IPS-18c (cell line): Measurements from ENCODE around the gene CAB39.

Source experiments
- H3K4me3 ChIP-seq: 2 replicates; pipeline ENCODE4 v1.7.0; 2013; ENCODE audit warnings: low read depth, mild to moderate bottlenecking, low read length, moderate library complexity; ENCODE audit not compliant: insufficient read depth
- H3K9me3 ChIP-seq: one replicate; pipeline ENCODE4 v1.6.1; 2013; ENCODE audit warnings: mild to moderate bottlenecking, low read length, moderate library complexity; ENCODE audit not compliant: control insufficient read depth, insufficient read depth

CAB39 gene

DNA sequence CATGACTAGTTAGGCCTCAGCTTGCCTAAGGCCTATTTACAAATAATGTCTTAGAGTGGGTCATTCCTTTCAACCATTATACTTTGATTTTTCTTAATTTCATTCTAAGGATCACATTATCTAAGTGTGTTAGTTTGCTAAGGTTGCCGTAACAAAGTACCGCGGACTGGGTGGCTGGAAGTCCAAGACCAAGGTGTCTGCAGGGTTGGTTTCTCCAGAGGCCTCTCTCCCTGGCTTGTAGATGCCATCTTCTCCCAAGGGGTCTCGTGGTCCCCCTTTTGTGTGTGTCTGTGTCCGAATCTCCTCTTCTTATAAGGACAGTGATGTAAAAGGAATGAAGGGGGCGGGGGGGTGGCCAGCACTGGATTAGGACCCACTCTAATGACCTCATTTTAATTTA lies 133.7 kb downstream of the CAB39 start:
- Histone ChIP-seq H3K9me3 (no peaks in the 10 kb centered on the region), H3K4me3 (no peak overlapping the region)

DNA sequence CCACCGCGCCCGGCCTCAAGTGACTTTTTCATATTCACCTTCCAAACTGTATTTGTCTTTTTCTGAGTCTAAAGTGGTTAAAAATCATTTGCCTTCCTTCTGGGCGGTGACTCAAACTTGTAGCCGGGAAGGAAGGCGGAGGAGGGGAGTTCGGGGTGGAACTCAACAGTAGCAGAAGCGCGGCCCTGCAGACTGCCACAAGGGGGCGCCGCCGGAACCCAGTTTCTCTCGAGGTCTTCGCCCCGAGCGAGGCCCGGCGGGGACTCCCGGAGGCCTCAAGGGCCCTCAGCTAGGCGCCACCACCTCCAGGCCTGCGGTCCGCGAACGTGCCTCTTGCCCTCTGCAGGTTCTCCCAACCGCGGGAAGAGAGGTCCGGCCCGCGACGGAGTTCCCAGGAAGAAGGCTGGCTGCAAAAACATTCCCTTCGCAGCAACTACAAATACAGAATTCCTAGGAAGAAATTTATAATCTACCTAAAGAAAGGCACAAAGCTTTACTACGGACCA lies 135.3 kb downstream of the CAB39 start:
- Histone ChIP-seq H3K4me3 (no peak overlapping the region), H3K9me3 (no peaks in the 10 kb centered on the region)

DNA sequence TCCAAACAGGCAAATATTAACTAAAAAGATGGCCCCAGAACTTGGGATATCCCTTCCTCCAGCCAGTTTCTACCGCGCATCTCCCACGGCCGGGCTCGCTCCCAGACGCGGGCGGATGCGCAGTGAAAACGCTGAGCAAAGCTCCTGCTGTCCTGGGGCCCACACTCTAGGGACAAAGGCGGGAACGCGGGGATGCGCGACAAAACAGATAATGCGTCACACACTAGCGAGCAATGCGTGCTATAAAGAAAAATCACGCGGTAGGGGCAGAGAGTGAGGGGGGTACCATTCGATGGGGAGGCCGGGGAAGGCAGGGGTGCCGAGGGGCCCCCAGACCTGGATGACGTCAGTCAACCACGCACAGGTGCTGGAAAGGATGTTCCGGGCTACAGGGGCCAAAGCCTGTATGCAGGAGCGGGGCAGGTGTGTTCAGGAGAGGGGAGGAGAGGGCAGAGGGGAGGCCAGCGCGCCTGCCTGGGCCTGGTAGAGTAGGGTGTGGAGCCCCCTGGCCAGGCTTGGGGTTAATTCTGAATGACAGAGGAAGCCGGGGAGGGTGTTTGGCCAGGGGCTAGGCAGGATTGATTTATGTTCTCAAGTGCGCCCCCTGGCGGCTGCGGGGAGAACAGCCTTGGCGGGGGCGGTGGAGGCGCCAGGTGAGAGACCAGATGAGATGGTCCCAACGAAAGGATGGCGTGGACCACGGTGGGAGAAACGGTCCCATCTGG lies 137.2 kb downstream of the CAB39 start:
- Histone ChIP-seq H3K4me3 (no peak overlapping the region), H3K9me3 (no peaks in the 10 kb centered on the region)

DNA sequence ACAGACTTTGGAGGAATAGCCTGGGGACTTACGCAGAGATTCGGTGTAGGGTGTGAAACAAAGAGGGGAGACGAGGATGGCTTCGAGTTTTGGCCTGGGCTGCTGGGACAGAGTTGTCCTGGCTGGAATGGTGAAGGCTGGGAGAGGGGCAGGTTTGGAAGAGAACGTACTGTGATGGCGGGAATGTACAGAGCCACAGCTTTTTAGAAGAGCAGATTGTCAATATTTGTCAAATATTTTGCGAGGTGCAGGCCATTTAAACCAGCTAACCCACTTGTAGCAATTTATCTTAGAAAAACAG lies 137.7 kb downstream of the CAB39 start:
- Histone ChIP-seq H3K9me3 (no peaks in the 10 kb centered on the region), H3K4me3 (no peak overlapping the region)

DNA sequence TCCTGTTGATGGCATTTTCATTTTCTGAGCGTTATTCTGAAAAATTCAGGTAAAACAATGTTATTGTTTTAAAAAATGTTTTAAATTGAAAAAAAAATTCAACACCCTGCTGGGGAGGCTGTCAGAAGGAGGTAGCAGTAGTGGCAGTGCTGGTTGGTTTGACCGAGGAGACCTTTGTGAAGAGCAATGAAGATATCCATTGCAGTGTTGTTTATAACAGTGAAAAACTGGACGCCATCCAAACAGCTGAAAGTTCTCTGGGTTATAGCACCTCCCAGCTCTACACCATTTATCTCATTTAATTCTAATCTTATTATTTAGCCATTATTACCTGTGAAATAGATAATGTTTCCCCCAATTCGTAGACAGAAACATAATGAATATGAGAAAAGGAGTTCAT lies 139.5 kb downstream of the CAB39 start:
- Histone ChIP-seq H3K9me3 (no peaks in the 10 kb centered on the region), H3K4me3 (no peak overlapping the region)

DNA sequence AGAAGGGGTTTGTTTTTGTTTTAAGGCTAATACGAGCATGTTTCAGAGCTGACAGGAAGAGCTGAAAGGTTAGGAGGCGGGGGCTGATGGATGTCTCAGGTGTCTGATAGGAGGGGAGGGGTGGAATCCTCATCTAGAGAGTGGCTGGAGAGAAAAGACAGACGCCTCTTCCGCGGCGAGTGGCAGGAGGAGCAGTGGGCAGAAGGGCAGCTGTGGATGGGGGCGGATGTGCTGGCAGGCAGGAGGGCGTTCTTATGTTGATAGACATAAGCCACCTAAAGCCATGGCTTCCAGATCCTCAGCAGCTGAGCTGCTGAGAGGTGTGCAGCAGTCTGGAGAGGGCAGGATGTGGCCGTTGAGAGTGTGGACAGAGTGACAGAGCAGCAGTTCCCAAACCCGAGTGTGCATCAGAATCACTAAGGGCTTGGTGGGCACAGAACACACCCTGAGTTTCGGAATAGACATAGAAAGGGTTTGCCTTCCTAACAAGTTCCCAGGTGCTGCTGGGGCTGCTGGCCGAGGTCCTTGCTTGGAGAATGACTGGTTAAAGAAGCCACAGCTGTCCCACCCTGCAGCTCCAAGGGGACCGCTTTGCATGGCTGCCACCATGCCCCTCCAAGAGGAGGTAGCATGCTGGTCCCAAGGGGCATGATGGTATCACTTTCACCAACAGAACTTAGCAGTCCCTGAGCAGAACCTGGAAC lies 149.1 kb downstream of the CAB39 start:
- no peak overlapping the region; the same call in 1 of the 2 replicates for H3K4me3 ChIP-seq
- H3K9me3 ChIP-seq = no peaks in the 10 kb centered on the region

DNA sequence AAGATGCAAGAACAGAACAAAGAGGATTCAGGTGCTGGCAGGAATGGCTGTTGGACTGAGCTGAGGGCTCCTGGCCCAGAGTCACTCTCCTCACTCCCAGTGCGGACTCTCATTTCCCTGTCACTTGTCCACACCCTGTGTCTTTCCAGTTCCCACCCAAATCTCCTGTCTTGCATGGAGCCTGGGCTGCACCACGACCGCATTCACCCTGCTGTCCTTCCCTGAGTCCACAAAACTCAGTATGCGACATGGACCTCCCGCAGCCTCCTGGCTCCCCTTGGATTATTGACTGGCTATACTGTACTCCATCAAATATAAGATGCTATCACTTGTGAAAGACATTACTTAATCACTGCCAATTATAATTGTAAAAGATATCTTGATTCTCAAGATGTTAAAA lies 149.7 kb downstream of the CAB39 start:
- Histone ChIP-seq H3K9me3 (no peaks in the 10 kb centered on the region), H3K4me3 (no peak overlapping the region)

DNA sequence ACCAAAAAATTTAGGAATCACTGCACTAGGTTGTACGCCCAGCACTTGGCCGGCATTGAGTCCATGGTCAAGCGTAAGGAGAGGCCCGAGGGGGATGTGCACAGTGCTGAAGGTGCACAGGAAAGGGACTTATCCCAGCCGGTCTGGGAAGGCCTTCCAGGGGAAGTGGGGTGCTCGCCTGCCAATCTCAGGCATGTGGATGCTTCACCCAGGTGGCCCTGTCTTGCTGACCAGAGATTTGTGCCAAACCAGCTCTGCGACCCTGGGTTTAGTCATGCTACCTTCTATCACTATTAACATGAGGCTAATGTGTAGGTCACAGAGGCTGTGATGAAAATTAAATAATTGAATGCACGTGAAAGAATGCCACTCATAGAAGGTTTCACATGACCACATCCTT lies 150.4 kb downstream of the CAB39 start:
- H3K9me3 ChIP-seq = no peaks in the 10 kb centered on the region

DNA sequence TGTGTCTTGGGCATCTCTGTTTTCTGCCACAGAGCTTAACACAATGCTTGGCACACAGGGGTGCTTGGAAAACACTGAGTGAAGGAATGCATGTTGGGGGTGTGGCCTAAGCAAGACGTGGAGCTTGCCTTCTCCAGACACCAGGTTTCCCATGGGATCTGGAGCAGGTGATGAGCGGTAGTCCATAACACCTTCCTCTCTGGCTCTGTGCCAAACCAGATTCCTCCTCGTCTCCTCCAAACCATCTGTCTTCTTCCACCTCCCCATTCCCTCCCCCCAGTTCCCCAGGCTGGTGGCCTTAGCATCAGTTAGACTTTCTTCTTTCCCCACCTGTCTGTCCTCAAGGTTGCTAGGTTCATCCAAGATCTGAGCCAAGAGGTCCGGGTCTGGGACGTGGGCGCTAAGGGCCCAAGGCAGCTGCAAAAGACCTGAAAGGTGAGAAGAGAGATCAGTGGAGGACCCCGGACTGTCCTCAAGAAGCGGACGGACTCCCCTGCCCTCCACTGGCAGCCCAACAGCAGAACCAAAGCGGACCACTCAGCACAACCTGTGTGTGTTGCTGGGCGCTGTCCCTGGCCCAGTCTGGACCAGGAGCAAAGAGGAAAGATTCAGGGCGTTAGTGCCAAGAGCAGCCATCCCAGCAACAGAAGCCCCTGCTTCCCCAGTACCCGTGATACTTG lies 150.9 kb downstream of the CAB39 start:
- no peaks in the 10 kb centered on the region for H3K9me3 ChIP-seq
- peak overlapping the region; percentile 56; the same call in 1 of the 2 replicates for H3K4me3 ChIP-seq

More for the DNA sequence above, 150.4 kb downstream of the CAB39 start:
- H3K4me3 ChIP-seq = no peak overlapping the region

DNA sequence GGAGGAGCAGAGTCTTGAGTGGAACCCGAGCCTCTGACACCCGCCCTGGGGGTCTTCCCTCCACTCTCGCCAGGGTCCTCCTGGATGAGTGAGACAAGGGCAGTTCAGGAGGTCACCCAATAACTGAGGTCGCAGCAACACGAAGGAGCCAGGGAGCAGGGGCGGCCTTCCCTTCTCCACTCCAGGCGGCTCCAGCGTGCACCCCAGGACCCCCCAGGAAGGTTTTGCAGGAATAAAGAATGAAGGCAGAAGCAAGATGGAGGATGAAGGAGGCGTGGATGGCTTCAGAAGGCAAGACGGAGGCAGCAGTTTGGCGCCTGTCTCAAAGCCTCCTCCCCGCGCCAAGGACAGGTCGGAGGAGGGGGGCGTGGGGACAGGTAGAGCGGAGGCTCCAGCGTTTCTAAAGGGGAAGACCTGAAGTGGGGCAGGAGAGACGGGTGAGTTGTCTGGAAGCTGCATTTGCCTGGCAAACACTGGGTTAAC lies 151.5 kb downstream of the CAB39 start:
- Histone ChIP-seq H3K9me3 (no peaks in the 10 kb centered on the region), H3K4me3 (peak overlapping the region; percentile 56)

DNA sequence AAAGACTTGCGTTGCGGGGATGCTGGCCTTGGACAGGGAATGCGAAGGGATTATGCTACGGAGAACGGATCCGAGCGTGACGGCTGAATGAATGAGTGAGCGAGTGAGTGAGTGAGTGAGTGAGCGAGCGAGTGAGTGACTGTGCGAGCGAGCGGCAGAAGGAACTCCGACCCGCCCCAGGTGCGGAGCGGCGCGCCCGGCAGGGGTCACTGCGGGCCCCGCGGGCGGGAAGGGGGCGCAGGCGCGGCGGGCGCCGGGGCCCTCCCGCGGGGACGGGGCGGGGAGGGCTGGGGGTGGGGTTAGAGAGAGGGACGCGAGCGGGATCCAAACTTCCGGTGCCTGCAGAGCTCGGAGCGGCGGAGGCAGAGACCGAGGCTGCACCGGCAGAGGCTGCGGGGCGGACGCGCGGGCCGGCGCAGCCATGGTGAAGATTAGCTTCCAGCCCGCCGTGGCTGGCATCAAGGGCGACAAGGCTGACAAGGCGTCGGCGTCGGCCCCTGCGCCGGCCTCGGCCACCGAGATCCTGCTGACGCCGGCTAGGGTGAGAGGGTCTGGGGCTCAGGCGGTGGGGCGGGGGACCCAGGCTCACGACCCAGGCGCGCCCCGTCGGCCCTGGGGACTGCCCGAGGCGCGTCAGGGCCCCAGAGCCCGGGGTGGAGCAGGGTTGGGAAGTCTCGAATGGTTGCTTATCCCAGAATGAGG lies 152.1 kb downstream of the CAB39 start, which contains the start of gene ITM2C:
Gene ITM2C, plus strand, starts transcription at position 338 of the 702 bp plus-strand sequence. Its CDS starts 84 bp downstream, at position 422.
- no peaks in the 10 kb centered on the region for H3K9me3 ChIP-seq
- peak within 1 kb of the TSS; percentile 88 for H3K4me3 ChIP-seq

DNA sequence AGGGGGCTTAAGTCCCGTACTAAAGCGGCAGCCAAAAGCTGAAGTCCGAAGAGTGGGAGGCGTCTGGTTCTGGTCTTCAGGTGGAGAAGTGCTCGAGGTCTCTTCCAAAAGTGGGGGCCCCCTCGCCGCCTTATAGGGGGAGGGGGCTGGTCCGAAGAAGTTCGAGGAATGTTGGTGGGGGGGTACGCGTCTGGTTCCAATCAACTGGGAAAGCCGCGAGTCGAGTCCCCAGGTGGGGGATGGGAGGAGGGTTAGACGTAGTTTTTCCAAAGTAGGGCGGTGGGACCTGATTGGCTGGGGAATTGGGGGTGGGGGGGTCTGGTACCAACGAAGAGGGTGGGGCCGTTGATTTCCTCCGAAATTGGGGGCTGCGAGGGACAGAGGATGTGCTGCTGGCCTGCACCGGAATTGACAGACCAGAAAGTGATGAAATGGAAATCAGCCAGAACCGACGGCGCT lies 152.7 kb downstream of the CAB39 start:
- Histone ChIP-seq H3K9me3 (no peaks in the 10 kb centered on the region), H3K4me3 (peak overlapping the region; percentile 88)

DNA sequence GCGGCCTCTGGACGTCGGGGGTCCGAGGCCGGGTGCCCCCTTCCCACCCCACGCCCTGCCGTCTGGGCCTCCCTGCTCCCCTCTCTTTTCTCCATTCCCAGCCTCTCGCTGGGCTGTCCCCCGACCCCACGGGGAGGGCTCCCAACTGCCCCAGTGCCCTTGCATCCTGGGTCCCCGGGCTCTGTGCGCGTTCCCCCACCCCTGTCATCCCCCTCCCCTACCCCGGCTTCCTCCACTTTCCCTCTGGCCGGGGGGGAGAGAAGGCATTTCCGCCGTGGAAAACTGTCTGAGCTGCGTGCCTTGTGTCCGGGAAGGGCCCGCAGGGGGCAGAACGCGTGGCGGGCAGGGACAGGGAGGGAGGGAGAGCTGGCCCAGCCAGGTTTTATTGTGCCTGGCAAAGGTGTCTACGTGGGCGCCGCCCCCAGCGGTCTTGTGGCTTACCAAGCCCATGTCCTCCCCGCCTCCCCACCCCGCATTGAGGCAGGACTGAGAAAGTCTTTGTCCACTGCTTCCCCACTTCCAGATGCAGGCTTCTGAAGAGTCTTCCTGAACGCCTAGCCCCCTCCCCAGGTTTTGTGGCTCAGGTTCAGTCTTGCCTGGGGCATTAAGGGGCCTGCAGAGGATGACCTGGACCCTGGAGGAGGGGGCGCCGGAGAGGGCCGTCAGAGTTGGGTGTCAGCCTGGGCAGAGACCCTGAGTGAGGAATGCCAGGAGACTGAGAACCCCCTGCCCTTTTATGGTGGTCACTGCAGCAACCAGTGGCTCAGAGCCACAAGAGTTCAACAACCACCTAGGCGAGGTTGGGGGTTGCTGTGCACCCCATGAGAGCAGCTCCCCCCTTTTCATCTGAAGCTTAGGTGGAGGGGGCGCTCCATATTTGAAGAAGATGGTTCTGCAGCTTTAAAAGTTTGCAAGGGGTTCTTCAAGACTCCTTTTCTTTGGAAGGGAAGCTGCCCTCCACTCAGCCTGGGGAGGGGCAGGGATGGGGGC lies 153.4 kb downstream of the CAB39 start:
- H3K9me3 ChIP-seq = no peaks in the 10 kb centered on the region
- peak overlapping the region; percentile 88 for H3K4me3 ChIP-seq

DNA sequence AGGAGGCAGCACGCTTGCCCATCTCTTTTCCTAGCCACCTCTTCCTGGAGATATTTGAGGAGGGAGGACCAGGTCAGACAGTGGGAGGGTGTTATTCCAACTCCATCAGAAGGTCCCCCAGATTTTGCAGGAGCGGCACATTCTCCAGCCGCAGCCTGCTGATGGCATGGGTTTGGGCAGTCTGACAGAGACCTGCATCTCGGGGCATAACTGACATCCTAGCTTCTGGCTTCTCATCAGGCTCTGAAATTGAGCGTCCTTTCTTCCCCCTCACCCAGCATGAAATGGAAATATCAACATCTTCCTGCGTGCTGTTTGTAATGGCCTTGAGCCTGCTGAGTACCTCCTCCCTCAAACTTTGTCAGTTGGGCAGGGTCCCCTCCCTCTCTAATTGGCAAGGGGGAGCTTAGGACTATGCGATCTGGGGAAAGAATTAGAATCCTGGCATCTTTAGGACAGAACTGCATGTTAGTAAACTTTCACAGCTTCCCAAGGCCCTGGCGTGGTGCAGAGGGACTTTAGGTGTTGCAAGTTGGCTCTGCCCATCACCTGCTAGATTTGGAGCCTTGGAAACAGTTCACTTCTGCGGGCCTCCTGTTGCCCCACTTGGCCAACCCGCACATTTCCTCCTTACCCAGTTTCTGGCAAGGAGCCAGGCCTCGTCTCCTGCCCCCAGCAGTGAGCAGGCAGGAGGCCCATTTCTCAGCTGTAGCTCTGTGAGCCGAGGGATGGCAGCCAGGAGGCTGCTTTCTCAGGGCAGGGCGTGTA lies 154.3 kb downstream of the CAB39 start:
- Histone ChIP-seq H3K4me3 (peak overlapping the region; percentile 88), H3K9me3 (no peaks in the 10 kb centered on the region)

DNA sequence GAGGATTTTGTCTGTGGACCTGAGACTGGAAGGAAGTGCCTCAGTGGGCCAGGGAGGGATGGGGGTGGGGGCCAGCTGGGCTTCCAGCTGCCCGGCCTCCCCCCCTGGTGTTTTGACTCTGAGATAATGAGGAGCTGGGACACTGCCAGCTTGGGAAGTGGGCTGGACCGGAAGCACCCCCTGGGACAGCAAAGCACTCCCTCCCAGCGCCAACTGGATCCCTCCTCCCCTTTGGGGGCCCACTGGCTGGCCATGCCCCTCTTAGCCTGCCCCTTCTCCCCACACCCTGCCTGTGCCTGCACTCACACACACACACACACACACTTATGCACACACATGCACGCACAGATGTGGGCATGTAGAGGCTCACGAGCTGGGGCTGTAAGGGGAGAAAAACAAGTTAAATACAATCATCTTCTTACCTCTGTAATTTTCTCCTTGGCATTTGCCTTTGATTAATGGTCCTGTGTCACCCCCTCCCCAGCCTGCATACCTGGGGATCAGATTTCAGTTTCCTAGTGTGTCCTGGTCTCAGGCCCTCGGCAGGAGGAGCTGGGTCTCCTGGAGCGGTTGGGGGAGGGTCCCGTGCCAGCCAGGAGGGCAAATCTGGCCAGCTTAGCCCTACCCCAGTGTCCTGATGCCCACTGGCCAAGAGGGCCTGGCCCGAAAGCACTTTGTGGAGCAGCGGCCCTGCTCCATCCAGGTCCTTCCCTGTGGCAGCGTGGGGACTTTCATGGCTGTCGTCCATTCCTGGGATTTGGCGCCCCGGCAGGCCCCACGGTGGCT lies 155.7 kb downstream of the CAB39 start:
- H3K9me3 ChIP-seq = no peaks in the 10 kb centered on the region
- H3K4me3 ChIP-seq = peak overlapping the region; percentile 11
